ENCODE data around the gene LAMA2. TPM values are rescaled to one million over a fixed set of nuclear protein-coding genes. Genes with fewer than 3 reads are reported as not detected.
"Not testable (repeated sequence)": the region's sequence is repeated elsewhere in the genome, so short reads cannot be mapped to it uniquely, and the experiment has no call there.

Gene LAMA2
- total RNA-seq, 5 donors from 2014 or later (not counting 1 experiment from before 2014, with no cell fraction given): 0.30 to 0.62 (median 0.45) TPM

DNA sequence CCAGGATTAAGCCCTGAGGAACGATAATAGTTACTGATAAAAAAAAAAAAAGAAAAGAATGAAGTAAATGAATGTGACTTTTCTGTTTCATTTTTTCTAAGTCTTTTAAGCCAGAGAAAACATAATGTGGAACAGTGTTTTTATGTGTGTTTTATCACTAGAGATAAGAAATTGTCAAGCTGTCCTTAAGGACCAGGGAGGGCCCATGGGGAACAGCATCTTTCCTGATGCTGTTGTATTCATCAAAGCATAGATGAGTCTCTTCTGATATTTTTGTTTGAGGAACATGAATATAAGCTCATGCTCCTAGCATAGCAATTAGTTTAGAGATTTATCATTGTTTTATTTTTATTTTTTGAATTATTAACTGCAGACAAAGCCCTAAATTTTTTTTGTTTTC is 150.2 kb downstream of the LAMA2 start:
- no peak overlapping the region for H3K27ac ChIP-seq (ENCODE audit: low read length)
- ATAC-seq (replicated peaks in 1 of 4) (no peak), DNase-seq (no peak)
- ChIA-PET POLR2A (no interaction called here), CTCF (interaction anchor here in 1 of 2 donors (0.8 kb wide), 1 partner anchor 393 kb away, joined by 4 read pairs; no protein-coding TSS in a partner anchor)
- no peak overlapping the region for H3K4me3 ChIP-seq (ENCODE audit: control insufficient read depth in 1 of 2, extremely low read depth in 1 of 2, low read length in 1 of 2)
- no peaks in the 10 kb centered on the region for H3K36me3 ChIP-seq (ENCODE audit: control insufficient read depth in 2 of 2, extremely low read depth in 1 of 2, insufficient read depth in 1 of 2, low read length in 1 of 2)
- Mint-ChIP-seq H3K27me3 (peaks cover 3% of the 10 kb centered on the region in 2 donors), H3K9me3 (no peaks in the 10 kb centered on the region), H3K27ac (no peak overlapping the region), H3K4me1 (no peaks in the 10 kb centered on the region), H3K36me3 (no peaks in the 10 kb centered on the region), H3K4me3 (no peak overlapping the region)
- no peaks in the 10 kb centered on the region for H3K4me1 ChIP-seq (ENCODE audit: control insufficient read depth in 1 of 2, extremely low read depth in 1 of 2, insufficient read depth in 2 of 2, low read length in 2 of 2)
- H3K27me3 ChIP-seq (replicated peaks in 1 of 2; ENCODE audit: control insufficient read depth in 2 of 2, extremely low read depth in 1 of 2, insufficient read depth in 2 of 2, low read length in 1 of 2): no peaks in the 10 kb centered on the region
- H3K9me3 ChIP-seq: no peaks in the 10 kb centered on the region
- WGBS (ENCODE audit: insufficient coverage): 71% methylated on average over 1 of the region's 1 CpG

DNA sequence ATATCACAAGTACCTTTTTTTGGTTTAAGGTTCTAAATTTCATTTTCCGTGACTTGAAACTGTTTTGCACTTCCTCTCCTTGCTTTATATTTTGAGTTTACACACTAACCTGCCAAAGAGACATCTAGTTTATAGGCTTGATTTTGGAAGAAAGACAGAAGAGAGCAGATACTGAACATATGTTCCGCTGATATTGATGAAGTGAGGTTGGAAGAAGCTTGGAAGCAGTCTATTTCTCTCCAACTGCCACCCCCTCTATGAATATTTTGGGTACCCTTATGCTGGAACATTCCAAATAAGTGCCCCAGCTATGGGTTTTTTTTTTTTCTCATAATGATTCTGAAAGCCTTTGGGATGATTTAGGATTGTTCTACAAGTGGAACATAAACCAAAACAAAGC is 150.6 kb downstream of the LAMA2 start:
- Mint-ChIP-seq H3K27me3 (peaks cover 3% of the 10 kb centered on the region in 2 donors), H3K4me1 (no peaks in the 10 kb centered on the region), H3K4me3 (no peak overlapping the region), H3K36me3 (no peaks in the 10 kb centered on the region), H3K27ac (no peak overlapping the region), H3K9me3 (no peaks in the 10 kb centered on the region)
- ChIA-PET POLR2A (no interaction called here), CTCF (interaction anchor here in 1 of 2 donors (0.8 kb wide), 1 partner anchor 393 kb away, joined by 4 read pairs; no protein-coding TSS in a partner anchor)
- no peak for DNase-seq
- Histone ChIP-seq H3K27me3 (replicated peaks in 1 of 2; ENCODE audit: control insufficient read depth in 2 of 2, extremely low read depth in 1 of 2, insufficient read depth in 2 of 2, low read length in 1 of 2) (no peaks in the 10 kb centered on the region), H3K4me1 (ENCODE audit: control insufficient read depth in 1 of 2, extremely low read depth in 1 of 2, insufficient read depth in 2 of 2, low read length in 2 of 2) (no peaks in the 10 kb centered on the region), H3K36me3 (ENCODE audit: control insufficient read depth in 2 of 2, extremely low read depth in 1 of 2, insufficient read depth in 1 of 2, low read length in 1 of 2) (no peaks in the 10 kb centered on the region), H3K9me3 (no peaks in the 10 kb centered on the region), H3K27ac (ENCODE audit: low read length) (no peak overlapping the region), H3K4me3 (ENCODE audit: control insufficient read depth in 1 of 2, extremely low read depth in 1 of 2, low read length in 1 of 2) (no peak overlapping the region)
- ATAC-seq (replicated peaks in 1 of 4): no peak
- no CpG with 5 or more reads among the region's 2 CpGs for WGBS (ENCODE audit: insufficient coverage)

- 83% methylated on average over 1 of the region's 2 CpGs for WGBS (ENCODE audit: insufficient coverage)
- H3K9me3 ChIP-seq: no peaks in the 10 kb centered on the region
- POLR2A ChIA-PET: no interaction called here
- ATAC-seq (replicated peaks in 1 of 4) (no peak), DNase-seq (no peak)
- no peaks in the 10 kb centered on the region for H3K27me3 ChIP-seq (replicated peaks in 1 of 2; ENCODE audit: control insufficient read depth in 2 of 2, extremely low read depth in 1 of 2, insufficient read depth in 2 of 2, low read length in 1 of 2)
- CTCF ChIA-PET: no interaction called here
- no peaks in the 10 kb centered on the region for H3K4me1 ChIP-seq (ENCODE audit: control insufficient read depth in 1 of 2, extremely low read depth in 1 of 2, insufficient read depth in 2 of 2, low read length in 2 of 2)
- Mint-ChIP-seq H3K36me3 (no peaks in the 10 kb centered on the region), H3K27ac (no peak overlapping the region), H3K4me3 (no peak overlapping the region), H3K9me3 (peaks cover 0 to 8% (median 6%) of the 10 kb centered on the region in 3 donors), H3K4me1 (no peaks in the 10 kb centered on the region), H3K27me3 (peaks cover 3% of the 10 kb centered on the region in 2 donors)
- H3K4me3 ChIP-seq (ENCODE audit: control insufficient read depth in 1 of 2, extremely low read depth in 1 of 2, low read length in 1 of 2): no peak overlapping the region
- no peak overlapping the region for H3K27ac ChIP-seq (ENCODE audit: low read length)
- no peaks in the 10 kb centered on the region for H3K36me3 ChIP-seq (ENCODE audit: control insufficient read depth in 2 of 2, extremely low read depth in 1 of 2, insufficient read depth in 1 of 2, low read length in 1 of 2)
Observed at GRCh38 chr6:129041563-129041962, 158.6 kb downstream of the LAMA2 start.

GRCh38 chr6:129046526-129046925 is 163.6 kb downstream of the LAMA2 start:
- no peak for DNase-seq
- Histone ChIP-seq H3K9me3 (no peaks in the 10 kb centered on the region), H3K27ac (ENCODE audit: low read length) (no peak overlapping the region), H3K4me1 (ENCODE audit: control insufficient read depth in 1 of 2, extremely low read depth in 1 of 2, insufficient read depth in 2 of 2, low read length in 2 of 2) (no peaks in the 10 kb centered on the region), H3K36me3 (ENCODE audit: control insufficient read depth in 2 of 2, extremely low read depth in 1 of 2, insufficient read depth in 1 of 2, low read length in 1 of 2) (no peaks in the 10 kb centered on the region), H3K27me3 (replicated peaks in 1 of 2; ENCODE audit: control insufficient read depth in 2 of 2, extremely low read depth in 1 of 2, insufficient read depth in 2 of 2, low read length in 1 of 2) (no peaks in the 10 kb centered on the region), H3K4me3 (ENCODE audit: control insufficient read depth in 1 of 2, extremely low read depth in 1 of 2, low read length in 1 of 2) (no peak overlapping the region)
- no peak overlapping the region for H3K27ac Mint-ChIP-seq
- ATAC-seq (replicated peaks in 1 of 4): no peak
- H3K27me3 Mint-ChIP-seq: no peaks in the 10 kb centered on the region
- no peaks in the 10 kb centered on the region for H3K36me3 Mint-ChIP-seq
- CTCF ChIA-PET: no interaction called here
- no peak overlapping the region for H3K4me3 Mint-ChIP-seq
- POLR2A ChIA-PET: no interaction called here
- WGBS (ENCODE audit: insufficient coverage): no CpG with 5 or more reads among the region's 2 CpGs
- peaks cover 0 to 6% (median 4%) of the 10 kb centered on the region in 3 donors for H3K9me3 Mint-ChIP-seq
- H3K4me1 Mint-ChIP-seq: no peaks in the 10 kb centered on the region

GRCh38 chr6:129047834-129048233 is 164.9 kb downstream of the LAMA2 start:
- WGBS (ENCODE audit: insufficient coverage): no CpG with 5 or more reads among the region's 3 CpGs
- Mint-ChIP-seq H3K4me3 (no peak overlapping the region), H3K9me3 (peaks cover 0 to 6% (median 4%) of the 10 kb centered on the region in 3 donors), H3K4me1 (no peaks in the 10 kb centered on the region), H3K36me3 (no peaks in the 10 kb centered on the region), H3K27ac (no peak overlapping the region), H3K27me3 (no peaks in the 10 kb centered on the region)
- ChIA-PET CTCF (no interaction called here), POLR2A (no interaction called here)
- ATAC-seq (replicated peaks in 1 of 4): no peak
- no peak overlapping the region for H3K27ac ChIP-seq (ENCODE audit: low read length)
- no peaks in the 10 kb centered on the region for H3K36me3 ChIP-seq (ENCODE audit: control insufficient read depth in 2 of 2, extremely low read depth in 1 of 2, insufficient read depth in 1 of 2, low read length in 1 of 2)
- no peaks in the 10 kb centered on the region for H3K27me3 ChIP-seq (replicated peaks in 1 of 2; ENCODE audit: control insufficient read depth in 2 of 2, extremely low read depth in 1 of 2, insufficient read depth in 2 of 2, low read length in 1 of 2)
- H3K4me1 ChIP-seq (ENCODE audit: control insufficient read depth in 1 of 2, extremely low read depth in 1 of 2, insufficient read depth in 2 of 2, low read length in 2 of 2): no peaks in the 10 kb centered on the region
- DNase-seq: no peak
- no peaks in the 10 kb centered on the region for H3K9me3 ChIP-seq
- no peak overlapping the region for H3K4me3 ChIP-seq (ENCODE audit: control insufficient read depth in 1 of 2, extremely low read depth in 1 of 2, low read length in 1 of 2)

GRCh38 chr6:129050086-129050485 is 167.1 kb downstream of the LAMA2 start:
- WGBS (ENCODE audit: insufficient coverage): 57% methylated on average over 1 of the region's 4 CpGs

DNA sequence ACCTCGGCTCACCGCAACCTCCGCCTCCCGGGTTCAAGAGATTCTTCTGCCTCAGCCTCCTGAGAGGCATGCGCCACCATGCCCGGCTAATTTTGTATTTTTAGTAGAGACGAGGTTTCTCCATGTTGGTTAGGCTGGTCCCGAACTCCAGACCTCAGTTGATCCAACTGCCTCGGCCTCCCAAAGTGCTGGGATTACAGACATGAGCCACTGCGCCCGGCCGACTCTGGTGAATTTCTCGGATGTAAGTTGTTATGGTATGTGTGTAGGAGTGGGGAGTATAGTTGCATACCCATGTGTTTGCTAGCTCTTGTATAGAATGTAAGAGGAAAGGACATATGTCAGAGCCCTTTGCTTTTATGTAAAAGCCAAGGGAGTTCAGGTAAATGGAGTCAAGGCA is 170.2 kb downstream of the LAMA2 start:
- H3K27ac Mint-ChIP-seq; H3K27ac ChIP-seq (ENCODE audit: low read length); H3K9me3 Mint-ChIP-seq; H3K4me1 ChIP-seq (ENCODE audit: control insufficient read depth in 1 of 2, extremely low read depth in 1 of 2, insufficient read depth in 2 of 2, low read length in 2 of 2); H3K4me3 Mint-ChIP-seq; H3K4me3 ChIP-seq (ENCODE audit: control insufficient read depth in 1 of 2, extremely low read depth in 1 of 2, low read length in 1 of 2); H3K27me3 Mint-ChIP-seq; H3K36me3 Mint-ChIP-seq; H3K36me3 ChIP-seq (ENCODE audit: control insufficient read depth in 2 of 2, extremely low read depth in 1 of 2, insufficient read depth in 1 of 2, low read length in 1 of 2); H3K27me3 ChIP-seq (replicated peaks in 1 of 2; ENCODE audit: control insufficient read depth in 2 of 2, extremely low read depth in 1 of 2, insufficient read depth in 2 of 2, low read length in 1 of 2); H3K4me1 Mint-ChIP-seq; H3K9me3 ChIP-seq; ATAC-seq (replicated peaks in 1 of 4); DNase-seq; POLR2A ChIA-PET: not testable (repeated sequence)
- CTCF ChIA-PET: interaction anchor here in 1 of 2 donors (1.0 kb wide), 1 partner anchor 9 kb away, joined by 3 read pairs; no protein-coding TSS in a partner anchor
- WGBS (ENCODE audit: insufficient coverage): 88% methylated on average over 12 of the region's 13 CpGs

More at GRCh38 chr6:129050086-129050485, 167.1 kb downstream of the LAMA2 start:
- H3K27me3 Mint-ChIP-seq: peaks cover 3 to 7% of the 10 kb centered on the region in 2 donors
- DNase-seq (no peak), ATAC-seq (replicated peaks in 1 of 4) (no peak)
- no peak overlapping the region for H3K4me3 Mint-ChIP-seq
- no peaks in the 10 kb centered on the region for H3K36me3 ChIP-seq (ENCODE audit: control insufficient read depth in 2 of 2, extremely low read depth in 1 of 2, insufficient read depth in 1 of 2, low read length in 1 of 2)
- no peak overlapping the region for H3K27ac ChIP-seq (ENCODE audit: low read length)
- H3K4me1 ChIP-seq (ENCODE audit: control insufficient read depth in 1 of 2, extremely low read depth in 1 of 2, insufficient read depth in 2 of 2, low read length in 2 of 2): no peaks in the 10 kb centered on the region
- no peak overlapping the region for H3K27ac Mint-ChIP-seq
- no peaks in the 10 kb centered on the region for H3K4me1 Mint-ChIP-seq
- no peaks in the 10 kb centered on the region for H3K27me3 ChIP-seq (replicated peaks in 1 of 2; ENCODE audit: control insufficient read depth in 2 of 2, extremely low read depth in 1 of 2, insufficient read depth in 2 of 2, low read length in 1 of 2)
- H3K9me3 ChIP-seq: no peaks in the 10 kb centered on the region
- CTCF ChIA-PET: interaction anchor here in 1 of 2 donors (0.6 kb wide), 1 partner anchor 15 kb away, joined by 3 read pairs; no protein-coding TSS in a partner anchor
- no peaks in the 10 kb centered on the region for H3K9me3 Mint-ChIP-seq
- no peaks in the 10 kb centered on the region for H3K36me3 Mint-ChIP-seq
- no peak overlapping the region for H3K4me3 ChIP-seq (ENCODE audit: control insufficient read depth in 1 of 2, extremely low read depth in 1 of 2, low read length in 1 of 2)
- POLR2A ChIA-PET: no interaction called here

All from T-cell (primary cell).